SK-N-SH (cell line): Measurements from ENCODE around the gene LRRFIP2. TPM values are rescaled to one million over a fixed set of nuclear protein-coding genes. Genes with fewer than 3 reads are reported as not detected.

Experiments
- CTCF ChIA-PET: fragments of 300-600, 350-600 bp; formaldehyde crosslinking; extraction: SDS; loops from one replicate; lab custom pipeline; 2021; lab: Yijun Ruan, JAX
- POLR2A ChIA-PET: fragments of 350-600 bp; sonication (Branson Sonifier 250); formaldehyde crosslinking; extraction: SDS; loops from one replicate; lab custom pipeline; 2020; ENCODE audit warnings: antibody characterized with exemption, inconsistent platforms; lab: Yijun Ruan, JAX
- DNase-seq: peaks from one replicate; pipeline ENCODE4 v3.0.0; 2012
- H2AFZ ChIP-seq: fragments of 200-600 bp; sonication (generic); 2 replicates; pipeline ENCODE4 v1.8.1; 2016; ENCODE audit warnings: antibody characterized with exemption, mild to moderate bottlenecking, low read depth
- H3F3A ChIP-seq: fragments of 200-600 bp; sonication (generic); replicated peaks from 2 replicates; pipeline ENCODE3; 2016; ENCODE audit warnings: antibody characterized with exemption, mild to moderate bottlenecking; ENCODE audit not compliant: insufficient read depth
- H3K27ac ChIP-seq, 2 experiments: fragments of 200-500 bp in 1 of 2; fragments of 200-600 bp in 1 of 2; sonication (Bioruptor generic) in 1 of 2; sonication (generic), shearing (Covaris generic) in 1 of 2; 2 replicates each; pipeline versions ENCODE4 v1.5.1 to v1.6.1; 2014 to 2016; ENCODE audit warnings: low read depth in 2 of 2, inconsistent platforms in 1 of 2, low read length in 1 of 2, mild to moderate bottlenecking in 1 of 2, mixed read lengths in 1 of 2
- H3K27me3 ChIP-seq: fragments of 200-600 bp; sonication (generic), shearing (Covaris generic); 2 replicates; pipeline ENCODE4 v1.6.1; 2016; ENCODE audit warnings: mixed run types; ENCODE audit not compliant: insufficient read depth
- H3K36me3 ChIP-seq, 2 experiments: fragments of 200-500 bp in 1 of 2; fragments of 200-600 bp in 1 of 2; sonication (Bioruptor generic) in 1 of 2; sonication (generic) in 1 of 2; replicated peaks in 1 of 2; 2 replicates each; pipeline versions ENCODE3 to v1.5.1; 2014 to 2016; ENCODE audit warnings: low read length in 1 of 2, mild to moderate bottlenecking in 1 of 2; ENCODE audit not compliant: insufficient read depth in 2 of 2, control insufficient read depth in 1 of 2
- H3K4me1 ChIP-seq, 2 experiments: fragments of 200-500 bp in 1 of 2; fragments of 200-600 bp in 1 of 2; sonication (Bioruptor generic) in 1 of 2; sonication (generic), shearing (Covaris generic) in 1 of 2; 2 replicates each; pipeline versions ENCODE4 v1.5.1 to v1.6.1; 2014 to 2016; ENCODE audit warnings: low read depth in 1 of 2, low read length in 1 of 2, mixed run types in 1 of 2; ENCODE audit not compliant: insufficient read depth in 2 of 2, control insufficient read depth in 1 of 2
- H3K4me2 ChIP-seq: fragments of 200-600 bp; sonication (generic), shearing (Covaris generic); 2 replicates; pipeline ENCODE4 v1.6.1; 2017; ENCODE audit warnings: mixed run types
- H3K4me3 ChIP-seq, 2 experiments: fragments of 200-500 bp in 1 of 2; fragments of 200-600 bp in 1 of 2; sonication (Bioruptor generic) in 1 of 2; sonication (generic), shearing (Covaris generic) in 1 of 2; 2 replicates each; pipeline versions ENCODE4 v1.5.1 to v1.8.1; 2014 to 2016; ENCODE audit warnings: low read depth in 2 of 2, inconsistent platforms in 1 of 2, low read length in 1 of 2, mild to moderate bottlenecking in 1 of 2, mixed read lengths in 1 of 2, moderate library complexity in 1 of 2
- H3K79me2 ChIP-seq: fragments of 200-600 bp; sonication (generic); 2 replicates; pipeline ENCODE4 v1.8.1; 2017; ENCODE audit warnings: mild to moderate bottlenecking; ENCODE audit not compliant: insufficient read depth
- H3K9ac ChIP-seq: fragments of 200-600 bp; sonication (generic); 2 replicates; pipeline ENCODE4 v1.6.1; 2017; ENCODE audit warnings: mixed run types
- H3K9me2 ChIP-seq: fragments of 200-600 bp; sonication (generic); 2 replicates; pipeline ENCODE4 v1.6.1; 2017; ENCODE audit warnings: mixed run types
- H3K9me3 ChIP-seq: fragments of 200-600 bp; sonication (generic); 2 replicates; pipeline ENCODE4 v1.6.1; 2017; ENCODE audit warnings: mixed run types, mild to moderate bottlenecking, moderate library complexity
- H4K20me1 ChIP-seq: fragments of 200-600 bp; sonication (generic); 2 replicates; pipeline ENCODE4 v1.6.1; 2017; ENCODE audit warnings: mild to moderate bottlenecking, mixed run types; ENCODE audit not compliant: insufficient read depth
- CHD2 ChIP-seq: fragments of 150-350 bp; IDR thresholded peaks from 2 replicates; pipeline ENCODE4 v1.6.1; 2018; ENCODE audit warnings: low read length; ENCODE audit not compliant: partially characterized antibody
- CTCF ChIP-seq: fragments of 200-600 bp; sonication (generic); IDR thresholded peaks from 2 replicates; pipeline ENCODE4 v1.6.1; 2017; ENCODE audit warnings: antibody characterized with exemption, mild to moderate bottlenecking, moderate library complexity
- ELF1 ChIP-seq: IDR thresholded peaks from 2 replicates; pipeline ENCODE4 v1.4.0; 2012
- EZH2phosphoT487 ChIP-seq: fragments of 200-600 bp; sonication (generic); IDR thresholded peaks from 2 replicates; pipeline ENCODE4 v1.6.1; 2017; ENCODE audit warnings: low read depth, mixed run types, mild to moderate bottlenecking, antibody characterized with exemption, moderate library complexity, borderline replicate concordance
- FOSL2 ChIP-seq: IDR thresholded peaks from 2 replicates; pipeline ENCODE4 v1.4.0; 2012; ENCODE audit warnings: low read depth, mild to moderate bottlenecking, moderate library complexity, borderline replicate concordance
- FOXJ3 ChIP-seq: sonication (generic); formaldehyde crosslinking; IDR thresholded peaks from 2 replicates; pipeline ENCODE4 v1.5.1; 2020; ENCODE audit warnings: mild to moderate bottlenecking, missing genetic modification reagents
- JUND ChIP-seq: IDR thresholded peaks from 2 replicates; pipeline ENCODE4 v1.4.0; 2012
- MEF2A ChIP-seq: IDR thresholded peaks from 2 replicates; pipeline ENCODE4 v1.4.0; 2012; ENCODE audit warnings: low read depth, borderline replicate concordance
- MXI1 ChIP-seq: IDR thresholded peaks from 2 replicates; pipeline ENCODE4 v1.6.1; 2012; ENCODE audit warnings: mild to moderate bottlenecking, low read depth, low read length, improper control_type of control experiment
- NFIC ChIP-seq: IDR thresholded peaks from 2 replicates; pipeline ENCODE4 v1.4.0; 2012; ENCODE audit warnings: borderline replicate concordance
- SMC3 ChIP-seq: IDR thresholded peaks from 2 replicates; pipeline ENCODE4 v1.6.1; 2012; ENCODE audit warnings: low read depth, low read length, improper control_type of control experiment
- TEAD4 ChIP-seq: IDR thresholded peaks from 2 replicates; pipeline ENCODE4 v1.4.0; 2012; ENCODE audit warnings: mild to moderate bottlenecking, borderline replicate concordance; ENCODE audit not compliant: insufficient read depth
- WGBS: methylation state at CpG from one replicate; pipeline ENCODE4 v1.1.6; 2017; ENCODE audit warnings: low lambda C conversion rate; 5-methylcytosine and 5-hydroxymethylcytosine counted together
- polyA plus RNA-seq, 3 experiments: library from polyadenylated mRNA; depleted of rRNA; stranded (reverse); fragments of >200 nt; gene quantifications; 2 replicates each; pipeline ENCODE4 v1.2.3, GENCODE V29; 2012
- TF ChIP-seq, protein P1 (sequence below): fragments of 150-350 bp; IDR thresholded peaks from 2 replicates; pipeline ENCODE4 v1.6.1; 2016; ENCODE audit warnings: mild to moderate bottlenecking, low read depth, low read length

The LRRFIP2 gene
- polyA plus RNA-seq, 1 of the 3 experiments (the other 2 are of a cell fraction), result 27.2 TPM

- TF ChIP-seq NFIC (no peak), SMC3 (no peak)
Measured at GRCh38 chr3:37028329-37028728, 146.1 kb downstream of the LRRFIP2 start (continued).

DNA sequence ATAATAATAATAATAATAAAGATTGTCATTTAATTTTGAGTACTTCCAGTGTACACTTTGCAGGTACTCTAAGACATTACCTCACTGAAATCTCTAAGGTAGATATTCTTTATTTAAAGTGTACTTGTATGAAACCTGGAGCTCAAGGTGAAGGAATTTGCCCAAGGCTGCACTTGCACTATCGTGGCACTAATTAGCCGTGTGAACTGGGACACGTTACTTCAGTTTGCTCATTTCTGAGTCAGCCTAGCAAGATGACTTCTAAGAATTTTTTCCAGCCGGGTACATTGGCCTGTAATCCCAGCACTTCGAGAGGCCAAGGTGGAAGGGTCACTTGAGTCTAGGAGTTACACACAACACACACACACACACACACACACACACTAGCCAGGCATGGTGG is 147.5 kb downstream of the LRRFIP2 start:
- DNase-seq, result no peak
- no peak for TF ChIP-seq SMC3
- no peak for TF ChIP-seq FOXJ3 (CRISPR knock-in tag)
- no peak for TF ChIP-seq FOSL2
- no peak for TF ChIP-seq CHD2
- no peak for TF ChIP-seq CTCF
- TF ChIP-seq JUND, result no peak
- no peak for TF ChIP-seq EZH2phosphoT487
- no peak for TF ChIP-seq NFIC
- TF ChIP-seq MEF2A, result no peak
- TF ChIP-seq TEAD4, result no peak
- TF ChIP-seq, protein P1, sequence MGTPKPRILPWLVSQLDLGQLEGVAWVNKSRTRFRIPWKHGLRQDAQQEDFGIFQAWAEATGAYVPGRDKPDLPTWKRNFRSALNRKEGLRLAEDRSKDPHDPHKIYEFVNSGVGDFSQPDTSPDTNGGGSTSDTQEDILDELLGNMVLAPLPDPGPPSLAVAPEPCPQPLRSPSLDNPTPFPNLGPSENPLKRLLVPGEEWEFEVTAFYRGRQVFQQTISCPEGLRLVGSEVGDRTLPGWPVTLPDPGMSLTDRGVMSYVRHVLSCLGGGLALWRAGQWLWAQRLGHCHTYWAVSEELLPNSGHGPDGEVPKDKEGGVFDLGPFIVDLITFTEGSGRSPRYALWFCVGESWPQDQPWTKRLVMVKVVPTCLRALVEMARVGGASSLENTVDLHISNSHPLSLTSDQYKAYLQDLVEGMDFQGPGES, result no peak
- no peak for TF ChIP-seq ELF1
- TF ChIP-seq MXI1, result no peak
- 92% methylated on average over 5 of the region's 5 CpGs for WGBS
- Histone ChIP-seq H3K79me2 (no peaks in the 10 kb centered on the region), H3K9me3 (no peaks in the 10 kb centered on the region), H3K36me3 (peaks cover 59 to 68% of the 10 kb centered on the region in 2 experiments), H3K4me2 (no peak overlapping the region), H3K4me3 (no peak overlapping the region), H3K9ac (no peak overlapping the region), H4K20me1 (no peaks in the 10 kb centered on the region), H3F3A (peaks cover 5% of the 10 kb centered on the region), H3K4me1 (peaks cover 0 to 2% of the 10 kb centered on the region in 2 experiments; a peak in 1 of 4 replicates), H3K9me2 (no peaks in the 10 kb centered on the region), H2AFZ (no peak overlapping the region), H3K27me3 (no peaks in the 10 kb centered on the region), H3K27ac (no peak overlapping the region)
- ChIA-PET POLR2A (no interaction called here), CTCF (no interaction called here)
